Mesodermal cell (in vitro differentiated cells): ENCODE data around the gene CYP2A7.
"Not testable (repeated sequence)": the region's sequence is repeated elsewhere in the genome, so short reads cannot be mapped to it uniquely, and the experiment has no call there.

ENCODE experiments used
- H3K27ac ChIP-seq: 2 replicates; pipeline ENCODE4 v1.7.0; 2013; ENCODE audit warnings: mild to moderate bottlenecking, low read depth, low read length, moderate library complexity; ENCODE audit not compliant: severe bottlenecking
- H3K36me3 ChIP-seq: 2 replicates; pipeline ENCODE4 v1.7.1; 2013; ENCODE audit warnings: mild to moderate bottlenecking, low read length, moderate library complexity; ENCODE audit not compliant: control insufficient read depth, insufficient read depth
- H3K4me1 ChIP-seq: one replicate; pipeline ENCODE4 v1.7.1; 2013; ENCODE audit warnings: mild to moderate bottlenecking, low read length; ENCODE audit not compliant: insufficient read depth, control insufficient read depth, poor library complexity, severe bottlenecking
- H3K4me3 ChIP-seq: 2 replicates; pipeline ENCODE4 v1.7.0; 2013; ENCODE audit warnings: low read length, control low read depth, mild to moderate bottlenecking; ENCODE audit not compliant: insufficient read depth, poor library complexity, severe bottlenecking; ENCODE audit errors: extremely low read depth
- H3K9me3 ChIP-seq: 2 replicates; pipeline ENCODE4 v1.7.1; 2013; ENCODE audit warnings: mild to moderate bottlenecking, low read length, moderate library complexity; ENCODE audit not compliant: control insufficient read depth
- WGBS, 2 experiments: methylation state at CpG; one replicate each; pipeline ENCODE4 v1.1.5; 2013; ENCODE audit warnings: missing lambda C conversion rate in 2 of 2; ENCODE audit not compliant: insufficient coverage in 2 of 2; 5-methylcytosine and 5-hydroxymethylcytosine counted together

CYP2A7 gene

DNA sequence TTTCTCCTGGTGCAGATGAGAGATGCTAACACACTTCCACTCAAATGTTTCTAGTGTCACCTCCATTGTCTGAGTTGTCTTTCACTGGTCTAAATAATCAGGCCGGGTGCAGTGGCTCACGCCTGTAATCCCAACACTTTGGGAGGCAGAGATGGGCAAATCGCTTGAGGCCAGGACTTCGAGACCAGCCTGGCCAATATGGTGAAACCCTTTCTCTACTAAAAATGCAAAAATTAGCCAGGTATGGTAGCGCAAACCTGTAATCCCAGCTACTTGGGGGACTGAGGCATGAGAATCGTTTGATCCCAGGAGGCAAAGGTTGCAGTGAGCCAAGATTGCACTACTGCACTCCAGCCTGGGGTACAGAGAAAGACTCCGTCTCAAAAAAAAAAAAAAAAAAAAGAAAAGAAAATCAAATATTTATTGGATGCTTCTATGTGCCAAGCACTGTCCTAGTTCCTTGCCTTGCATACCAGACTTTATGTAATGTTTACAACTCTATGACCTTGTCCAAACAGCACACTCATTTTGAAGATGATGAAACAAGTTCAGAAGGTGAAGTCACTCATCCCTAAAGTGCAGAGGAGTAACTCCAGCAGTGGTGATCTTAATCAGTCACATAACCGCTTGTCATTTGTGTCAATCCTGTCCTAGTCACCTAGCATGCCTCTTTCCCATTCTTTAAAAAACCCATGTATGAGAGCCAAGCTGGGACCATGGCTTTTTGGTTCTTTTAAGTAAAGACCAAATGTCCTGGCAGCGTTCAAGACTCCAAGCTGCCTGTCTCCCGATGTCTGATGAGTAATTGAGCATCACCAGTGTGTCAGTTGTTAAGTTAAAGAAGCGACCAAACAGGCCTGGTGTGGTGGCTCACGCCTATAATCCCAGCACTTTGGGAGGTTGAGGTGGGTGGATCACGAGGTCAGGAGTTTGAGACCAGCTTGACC, 15.1 kb upstream of the CYP2A7 start:
- H3K4me3 ChIP-seq, H3K27ac ChIP-seq, H3K9me3 ChIP-seq, H3K4me1 ChIP-seq, H3K36me3 ChIP-seq: not testable (repeated sequence)
- WGBS, 2 experiments: 91 to 93% methylated on average over 7 to 9 of the region's 13 CpGs

DNA sequence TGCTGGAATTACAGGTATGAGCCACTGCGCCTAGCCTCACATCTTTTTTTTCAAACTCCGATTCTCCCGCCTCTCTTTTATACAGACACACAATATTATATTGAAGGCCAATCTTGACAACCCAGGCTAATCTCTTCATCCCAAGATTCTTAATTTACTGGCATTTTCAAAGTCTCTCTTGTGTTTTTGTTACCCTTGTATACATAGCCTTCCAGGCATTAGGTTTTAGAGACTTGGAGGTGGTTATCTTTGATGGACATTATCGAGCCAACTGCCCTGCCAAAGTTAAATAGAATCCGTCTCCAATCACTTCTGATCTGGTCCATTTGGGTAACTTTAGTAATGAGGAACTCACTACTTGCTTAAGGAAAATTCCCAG, 14.4 kb upstream of the CYP2A7 start:
- H3K36me3 ChIP-seq: no peaks in the 10 kb centered on the region
- no peaks in the 10 kb centered on the region for H3K4me1 ChIP-seq
- 96 to 100% methylated on average over 1 to 3 of the region's 5 CpGs for WGBS, 2 experiments

DNA sequence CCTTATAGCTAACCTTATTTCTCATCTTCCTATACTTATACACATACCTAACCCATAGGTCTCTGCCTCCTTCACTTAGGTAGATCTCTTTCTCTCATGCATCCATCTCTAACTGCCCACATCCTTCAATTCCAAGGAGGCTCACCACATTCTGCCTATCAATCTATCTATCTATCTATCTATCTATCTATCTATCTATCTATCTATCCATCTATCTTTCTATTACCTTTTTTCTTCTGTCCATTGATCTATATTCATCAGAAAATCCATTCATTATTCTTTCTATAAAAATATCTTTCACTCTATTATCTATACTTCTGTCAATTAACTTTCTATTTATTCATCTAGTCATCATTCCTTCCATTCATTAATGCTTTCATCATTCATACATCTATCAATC, 11.1 kb upstream of the CYP2A7 start:
- Histone ChIP-seq H3K4me3 (no peak overlapping the region), H3K4me1 (no peaks in the 10 kb centered on the region), H3K9me3 (no peaks in the 10 kb centered on the region), H3K36me3 (no peaks in the 10 kb centered on the region), H3K27ac (no peak overlapping the region)

More for the DNA sequence above, 14.4 kb upstream of the CYP2A7 start:
- no peak overlapping the region for H3K27ac ChIP-seq
- no peak overlapping the region for H3K4me3 ChIP-seq
- no peaks in the 10 kb centered on the region for H3K9me3 ChIP-seq

GRCh38 chr19:40889366-40889765, 7.3 kb upstream of the CYP2A7 start:
- no peaks in the 10 kb centered on the region for H3K36me3 ChIP-seq
- no peaks in the 10 kb centered on the region for H3K4me1 ChIP-seq
- WGBS, 2 experiments: 68 to 76% methylated on average over 2 of the region's 3 CpGs
- no peak overlapping the region for H3K27ac ChIP-seq
- H3K4me3 ChIP-seq: no peak overlapping the region
- H3K9me3 ChIP-seq: no peaks in the 10 kb centered on the region

- 91 to 97% methylated on average over 2 to 3 of the region's 4 CpGs for WGBS, 2 experiments
Measured at GRCh38 chr19:40888191-40888590, 6.2 kb upstream of the CYP2A7 start.

DNA sequence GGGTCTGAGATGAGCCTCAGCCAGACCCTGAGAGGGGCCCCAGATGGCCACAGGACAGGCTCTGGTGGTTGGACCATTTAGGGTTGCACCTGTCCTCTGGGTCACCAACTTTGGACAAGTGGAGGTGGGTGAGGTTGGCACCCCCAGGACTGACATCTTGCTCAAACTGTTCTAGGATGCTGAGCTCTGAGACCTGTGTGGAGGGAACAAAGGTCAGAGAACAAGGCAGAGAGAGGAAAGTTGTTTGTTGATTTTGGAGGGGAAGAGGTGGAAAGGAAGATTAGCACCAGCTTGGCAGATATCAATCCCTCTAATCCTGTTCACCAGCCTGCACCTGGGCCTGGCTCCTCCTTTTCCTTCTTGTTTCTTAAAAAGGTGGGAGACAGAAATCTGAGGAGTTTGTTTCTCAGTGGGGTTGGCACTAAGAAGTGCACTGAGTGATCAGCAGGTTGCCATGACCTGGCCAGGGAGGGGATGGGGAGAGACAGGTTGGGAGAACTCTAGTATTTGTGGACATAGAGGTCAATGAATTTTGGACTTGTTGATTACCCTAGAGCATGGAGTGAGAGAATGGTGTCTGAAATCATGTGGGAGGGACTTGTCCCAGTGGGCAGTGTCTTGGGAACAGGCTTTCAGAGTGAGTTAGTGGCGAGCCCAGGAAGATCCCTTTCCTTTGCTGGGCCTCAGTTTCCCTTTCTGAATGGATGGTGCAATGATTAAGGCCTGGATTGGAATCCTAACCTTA, 2.3 kb upstream of the CYP2A7 start:
- H3K4me1 ChIP-seq, H3K36me3 ChIP-seq, H3K27ac ChIP-seq, H3K4me3 ChIP-seq, H3K9me3 ChIP-seq: not testable (repeated sequence)
- no CpG with 5 or more reads among the region's 1 CpG for WGBS, 2 experiments

More at GRCh38 chr19:40888191-40888590, 6.2 kb upstream of the CYP2A7 start:
- H3K4me1 ChIP-seq: no peaks in the 10 kb centered on the region
- H3K27ac ChIP-seq: no peak overlapping the region
- no peak overlapping the region for H3K4me3 ChIP-seq
- H3K9me3 ChIP-seq: no peaks in the 10 kb centered on the region
- no peaks in the 10 kb centered on the region for H3K36me3 ChIP-seq

DNA sequence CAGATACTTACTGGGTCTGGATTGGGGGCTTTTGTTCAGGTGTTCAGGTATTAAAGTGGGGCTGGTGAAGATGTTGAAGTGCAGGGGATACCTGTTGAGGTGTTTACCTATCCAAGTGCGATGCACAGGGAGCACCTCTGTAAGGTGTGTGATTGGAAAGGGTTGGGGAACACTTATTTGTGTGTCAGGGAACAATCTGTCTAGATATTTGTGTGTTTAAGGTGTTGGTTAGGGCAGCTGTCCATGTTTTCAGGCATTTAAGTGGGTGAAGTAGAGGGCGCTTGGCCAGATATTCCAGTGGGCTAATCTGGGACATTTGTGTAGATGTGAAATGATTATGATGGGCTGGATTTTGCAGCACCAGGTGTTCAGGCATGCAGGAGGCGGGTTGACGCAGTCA, 2.7 kb downstream of the CYP2A7 start:
- WGBS, 2 experiments: 90 to 100% methylated on average over 1 to 2 of the region's 4 CpGs
- H3K36me3 ChIP-seq, H3K4me3 ChIP-seq, H3K4me1 ChIP-seq, H3K27ac ChIP-seq, H3K9me3 ChIP-seq: not testable (repeated sequence)

GRCh38 chr19:40875526-40875951, 6.5 kb downstream of the CYP2A7 start:
- WGBS, 2 experiments: 17 to 67% methylated on average over 3 to 11 of the region's 23 CpGs
- H3K27ac ChIP-seq, H3K4me1 ChIP-seq, H3K4me3 ChIP-seq, H3K36me3 ChIP-seq, H3K9me3 ChIP-seq: not testable (repeated sequence)

DNA sequence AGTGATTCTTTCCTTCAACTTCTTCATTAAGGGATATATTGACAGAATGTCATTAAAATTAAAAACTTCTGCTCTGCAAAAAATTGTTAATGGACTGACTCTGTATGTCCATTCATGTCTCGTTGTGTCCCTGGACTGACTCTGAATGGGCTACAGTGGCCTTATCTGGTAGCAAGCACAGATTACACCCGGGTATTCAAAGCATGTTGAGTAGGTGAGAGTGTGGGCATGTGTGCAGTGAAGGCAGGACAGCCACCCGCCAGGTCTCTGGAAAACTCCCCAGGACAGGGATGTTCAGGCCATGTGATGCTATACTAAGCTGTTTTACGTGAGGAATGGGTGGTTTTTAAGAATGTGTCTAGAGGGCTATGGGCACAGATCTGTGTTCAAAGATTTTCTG, 7.2 kb downstream of the CYP2A7 start:
- not testable (repeated sequence) for H3K27ac ChIP-seq, H3K4me3 ChIP-seq, H3K36me3 ChIP-seq, H3K4me1 ChIP-seq, H3K9me3 ChIP-seq
- 82 to 100% methylated on average over 1 of the region's 4 CpGs for WGBS, 2 experiments

DNA sequence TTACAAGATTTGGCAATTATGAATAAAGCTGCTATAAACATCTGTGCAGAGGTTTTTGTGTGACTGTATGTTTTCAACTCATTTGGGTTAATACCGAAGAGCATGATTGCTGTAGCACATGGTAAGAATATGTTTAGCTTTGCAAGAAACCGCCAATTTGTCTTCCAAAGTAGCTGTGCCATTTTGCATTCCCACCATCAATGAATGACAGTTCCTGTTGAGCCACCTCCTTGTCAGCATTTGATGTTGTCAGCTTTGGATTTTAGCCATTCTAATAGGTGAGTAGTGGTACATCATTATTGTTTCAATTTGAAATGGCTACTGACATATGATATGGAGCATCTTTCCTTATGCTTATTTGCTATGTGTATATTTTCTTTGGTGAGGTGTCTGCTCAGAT, 8.2 kb downstream of the CYP2A7 start:
- WGBS, 2 experiments: 83% methylated on average over 2 of the region's 2 CpGs; no CpG with 5 or more reads in 1 of the 2 experiments
- H3K4me3 ChIP-seq, H3K36me3 ChIP-seq, H3K4me1 ChIP-seq, H3K27ac ChIP-seq, H3K9me3 ChIP-seq: not testable (repeated sequence)

DNA sequence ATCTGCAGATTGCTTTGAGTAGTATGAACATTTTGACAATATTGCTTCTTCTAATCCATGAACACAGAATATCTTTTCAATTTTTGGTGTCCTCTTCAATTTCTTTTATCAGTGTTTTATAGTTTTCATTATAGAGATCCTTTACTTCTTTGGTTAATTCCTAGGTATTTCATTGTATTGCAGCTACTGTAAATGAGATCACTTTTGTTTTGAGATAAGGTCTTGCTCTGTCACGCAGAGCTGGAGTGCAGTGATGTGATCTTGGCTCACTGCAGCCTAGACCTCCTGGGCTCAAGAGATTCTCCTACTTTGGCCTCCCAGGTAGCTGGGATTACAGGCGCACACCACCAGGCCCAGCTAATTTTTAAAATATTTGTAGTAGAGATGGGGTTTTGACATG, 9.8 kb downstream of the CYP2A7 start:
- Histone ChIP-seq H3K9me3 (no peaks in the 10 kb centered on the region), H3K27ac (no peak overlapping the region), H3K4me3 (no peak overlapping the region), H3K36me3 (no peaks in the 10 kb centered on the region), H3K4me1 (no peaks in the 10 kb centered on the region)
- 74 to 92% methylated on average over 2 of the region's 2 CpGs for WGBS, 2 experiments
